GM12878 (cell line): ENCODE data around the gene ANKRD30A. TPM values are rescaled to one million over a fixed set of nuclear protein-coding genes. Genes with fewer than 3 reads are reported as not detected.
"Not testable (repeated sequence)": the region's sequence is repeated elsewhere in the genome, so short reads cannot be mapped to it uniquely, and the experiment has no call there.

ENCODE experiments used
- ATAC-seq: fragments of 200-7000 bp; cut with Tn5 transposase; 3 replicates; pipeline ENCODE4 v1.9.1; 2020; ENCODE audit warnings: mild to moderate bottlenecking, moderate library complexity
- BruUV-seq: library from RNA; stranded (reverse); fragments of 400-500 nt; replicated peaks from 2 replicates; lab custom pipeline; 2021; lab: Mats Ljungman, UMichigan
- CTCF ChIA-PET: fragments of 300-600 bp; sonication (Branson Sonifier 250); formaldehyde crosslinking; extraction: SDS; loops from one replicate; lab custom pipeline; 2021; ENCODE audit warnings: inconsistent platforms; lab: Yijun Ruan, JAX
- POLR2A ChIA-PET: fragments of 350-600 bp; formaldehyde crosslinking; extraction: SDS; loops from one replicate; lab custom pipeline; 2021; ENCODE audit warnings: inconsistent platforms; lab: Charles Lee
- RAD21 ChIA-PET: fragments of 300-600 bp; sonication (Branson Sonifier 250); formaldehyde crosslinking; loops from one replicate; lab custom pipeline; 2023; ENCODE audit warnings: antibody characterized with exemption; ENCODE audit not compliant: unreplicated experiment; lab: Charles Lee
- SMC1A ChIA-PET: fragments of 300-600 bp; sonication (Branson Sonifier 250); formaldehyde crosslinking; loops from one replicate; lab custom pipeline; 2023; ENCODE audit not compliant: unreplicated experiment, uncharacterized antibody; lab: Charles Lee
- DNase-seq: peaks from one replicate; pipeline ENCODE4 v3.0.0-alpha.2; 2011; ENCODE audit warnings: low read depth, low spot score
- FAIRE-seq: peaks from 3 replicates; lab custom pipeline; 2011; peaks lifted over from hg19 to GRCh38; lab: Jason Lieb, UNC
- H2AFZ ChIP-seq: 2 replicates; pipeline ENCODE4 v1.6.0; 2011; ENCODE audit warnings: low read depth, low read length, control low read depth; ENCODE audit not compliant: control insufficient read depth
- H3K27ac ChIP-seq: 2 replicates; pipeline ENCODE4 v1.5.1; 2011; ENCODE audit warnings: control low read depth; ENCODE audit not compliant: control insufficient read depth, insufficient read depth
- H3K27me3 ChIP-seq, 2 experiments: replicated peaks in 1 of 2; 2 replicates each; pipeline versions ENCODE4 v1.6.0 to v1.6.1; 2011; ENCODE audit warnings: low read length in 1 of 2; ENCODE audit not compliant: control insufficient read depth in 2 of 2, insufficient read depth in 2 of 2
- H3K36me3 ChIP-seq, 2 experiments: 2 replicates each; pipeline ENCODE4 v1.5.1; 2011; ENCODE audit warnings: low read length in 1 of 2; ENCODE audit not compliant: control insufficient read depth in 2 of 2, insufficient read depth in 2 of 2
- H3K4me1 ChIP-seq: 2 replicates; pipeline ENCODE4 v1.6.1; 2011; ENCODE audit warnings: mild to moderate bottlenecking, low read length, moderate library complexity, mixed read lengths; ENCODE audit not compliant: control insufficient read depth, insufficient read depth
- H3K4me2 ChIP-seq: 2 replicates; pipeline ENCODE4 v1.6.0; 2011; ENCODE audit warnings: control low read depth; ENCODE audit not compliant: control insufficient read depth, insufficient read depth
- H3K4me3 ChIP-seq: fragments of 200-600 bp; sonication (generic); 2 replicates; pipeline ENCODE4 v1.5.1; 2016
- H3K79me2 ChIP-seq: 2 replicates; pipeline ENCODE4 v1.6.0; 2011; ENCODE audit warnings: low read length; ENCODE audit not compliant: control insufficient read depth, insufficient read depth
- H3K9ac ChIP-seq: 2 replicates; pipeline ENCODE4 v1.8.0; 2011; ENCODE audit warnings: low read length, control low read depth, mixed read lengths; ENCODE audit not compliant: control insufficient read depth, insufficient read depth
- H3K9me3 ChIP-seq: replicated peaks from 3 replicates; pipeline ENCODE4 v1.5.1; 2011; ENCODE audit warnings: mild to moderate bottlenecking, low read length; ENCODE audit not compliant: control insufficient read depth, insufficient read depth
- H4K20me1 ChIP-seq: 2 replicates; pipeline ENCODE4 v1.6.0; 2011; ENCODE audit not compliant: control insufficient read depth, insufficient read depth
- FOS ChIP-seq: IDR thresholded peaks from 3 replicates; pipeline ENCODE4 v1.6.1; 2011; ENCODE audit warnings: borderline replicate concordance; ENCODE audit not compliant: insufficient read length; ENCODE audit errors: extremely low read depth
- NFYB ChIP-seq: IDR thresholded peaks from 2 replicates; pipeline ENCODE4 v1.6.1; 2011; ENCODE audit warnings: low read depth, mild to moderate bottlenecking, low read length, improper control_type of control experiment, moderate library complexity; ENCODE audit not compliant: insufficient read depth
- RELB ChIP-seq: fragments of 450-650 bp; IDR thresholded peaks from 2 replicates; pipeline ENCODE4 v1.6.1; 2017; ENCODE audit warnings: low read depth, mild to moderate bottlenecking, moderate library complexity
- WGBS: methylation state at CpG from one replicate; pipeline ENCODE4 v1.1.6; 2016; ENCODE audit warnings: low lambda C conversion rate; ENCODE audit not compliant: insufficient replicate concordance, insufficient coverage; ENCODE audit errors: missing lambda C conversion rate; 5-methylcytosine and 5-hydroxymethylcytosine counted together
- in situ Hi-C: fragments of 300-500 bp; cut with MboI; formaldehyde crosslinking; loops from 9 replicates; pipeline ENCODE4 v1.14.3; 2018; ENCODE audit warnings: mixed read lengths
- intact Hi-C: fragments of 100-400 bp; cut with micrococcal nuclease; formaldehyde crosslinking; loops from one replicate; pipeline ENCODE4 v1.14.2; 2022; ENCODE audit not compliant: unreplicated experiment
- polyA plus RNA-seq, 11 experiments: library from polyadenylated mRNA; depleted of rRNA in 4 of 11; unstranded in 6 of 11; stranded (reverse) in 5 of 11; fragments of >200 nt; fragmentation: Nextera tagmentation in 4 of 11; fragmentation: Illumina TruSeq in 1 of 11; extraction: Ambion mirVana in 4 of 11; extraction: Trizol in 1 of 11; gene quantifications; 1 replicate in 1 of 11; 2 replicates in 10 of 11; pipeline versions ENCODE4 v1.2.1 to v1.2.3, GENCODE V29; 2011 to 2016; ENCODE audit warnings: inconsistent platforms in 2 of 11, missing spikeins in 2 of 11, low read depth in 1 of 11
- total RNA-seq, 4 experiments: library from RNA; depleted of rRNA in 3 of 4; stranded (reverse); fragments of >200 nt in 3 of 4; fragmentation: Illumina TruSeq in 1 of 4; extraction: Trizol in 1 of 4; gene quantifications; 2 replicates each; pipeline versions ENCODE4 v1.2.1 to v1.2.3, GENCODE V29; 2013 to 2021

Gene ANKRD30A
- total and polyA plus RNA-seq, 10 of the 15 experiments (the other 5 are each of a cell fraction or from before 2014, with no cell fraction given), result 0.22 to 3.4 (median 0.74) TPM

GRCh38 chr10:37246637-37247036, 121.2 kb downstream of the ANKRD30A start (continued):
- TF ChIP-seq RELB (no peak), NFYB (no peak), FOS (no peak)

GRCh38 chr10:37255837-37256236, 130.4 kb downstream of the ANKRD30A start:
- H3K36me3 ChIP-seq, POLR2A ChIA-PET, DNase-seq, FAIRE-seq, H3K79me2 ChIP-seq, ATAC-seq, in situ Hi-C loops, H3K27ac ChIP-seq, BruUV-seq, H3K27me3 ChIP-seq, intact Hi-C loops, H2AFZ ChIP-seq, H4K20me1 ChIP-seq, CTCF ChIA-PET, H3K9me3 ChIP-seq, H3K4me3 ChIP-seq, H3K9ac ChIP-seq, H3K4me1 ChIP-seq, H3K4me2 ChIP-seq: not testable (repeated sequence)
- WGBS, result 2% methylated on average over 3 of the region's 3 CpGs
- ChIA-PET RAD21 (interaction anchor here (1.2 kb wide), 1 partner anchor 15 kb away, joined by 3 read pairs; no protein-coding TSS in a partner anchor), SMC1A (interaction anchor here (2.1 kb wide), 1 partner anchor 38 kb away, joined by 5 read pairs; no protein-coding TSS in a partner anchor)
